Measurements from ENCODE around the gene DRC3.

GRCh38 chr17:17976931-17977570 lies 4.4 kb downstream of the DRC3 start:
- no peak for TF ChIP-seq POLR2A (IDR thresholded peaks at IDR 0.05; ENCODE audit: borderline replicate concordance, extremely low read depth, insufficient read depth, insufficient read length)
- TF ChIP-seq CEBPB (IDR thresholded peaks at IDR 0.05; ENCODE audit: low read depth): no peak
- TF ChIP-seq ZFX (IDR thresholded peaks at IDR 0.05): no peak
- no peak for TF ChIP-seq POLR2AphosphoS5 (IDR thresholded peaks at IDR 0.05; ENCODE audit: low read depth, low read length)
- TF ChIP-seq, protein P1, sequence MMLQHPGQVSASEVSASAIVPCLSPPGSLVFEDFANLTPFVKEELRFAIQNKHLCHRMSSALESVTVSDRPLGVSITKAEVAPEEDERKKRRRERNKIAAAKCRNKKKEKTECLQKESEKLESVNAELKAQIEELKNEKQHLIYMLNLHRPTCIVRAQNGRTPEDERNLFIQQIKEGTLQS (IDR thresholded peaks at IDR 0.05): no peak
- TF ChIP-seq RAD21 (IDR thresholded peaks at IDR 0.05; ENCODE audit: low read depth): no peak
- TF ChIP-seq, protein P2, sequence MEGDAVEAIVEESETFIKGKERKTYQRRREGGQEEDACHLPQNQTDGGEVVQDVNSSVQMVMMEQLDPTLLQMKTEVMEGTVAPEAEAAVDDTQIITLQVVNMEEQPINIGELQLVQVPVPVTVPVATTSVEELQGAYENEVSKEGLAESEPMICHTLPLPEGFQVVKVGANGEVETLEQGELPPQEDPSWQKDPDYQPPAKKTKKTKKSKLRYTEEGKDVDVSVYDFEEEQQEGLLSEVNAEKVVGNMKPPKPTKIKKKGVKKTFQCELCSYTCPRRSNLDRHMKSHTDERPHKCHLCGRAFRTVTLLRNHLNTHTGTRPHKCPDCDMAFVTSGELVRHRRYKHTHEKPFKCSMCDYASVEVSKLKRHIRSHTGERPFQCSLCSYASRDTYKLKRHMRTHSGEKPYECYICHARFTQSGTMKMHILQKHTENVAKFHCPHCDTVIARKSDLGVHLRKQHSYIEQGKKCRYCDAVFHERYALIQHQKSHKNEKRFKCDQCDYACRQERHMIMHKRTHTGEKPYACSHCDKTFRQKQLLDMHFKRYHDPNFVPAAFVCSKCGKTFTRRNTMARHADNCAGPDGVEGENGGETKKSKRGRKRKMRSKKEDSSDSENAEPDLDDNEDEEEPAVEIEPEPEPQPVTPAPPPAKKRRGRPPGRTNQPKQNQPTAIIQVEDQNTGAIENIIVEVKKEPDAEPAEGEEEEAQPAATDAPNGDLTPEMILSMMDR (IDR thresholded peaks at IDR 0.05 in 2 of 3, conservative IDR thresholded peaks at IDR 0.05 in 1 of 3; ENCODE audit: borderline replicate concordance in 1 of 3, insufficient read depth in 1 of 3, low read depth in 2 of 3, low read length in 2 of 3): no peak
- TF ChIP-seq EZH2 (IDR thresholded peaks at IDR 0.05): no peak
- TF ChIP-seq, protein P3, sequence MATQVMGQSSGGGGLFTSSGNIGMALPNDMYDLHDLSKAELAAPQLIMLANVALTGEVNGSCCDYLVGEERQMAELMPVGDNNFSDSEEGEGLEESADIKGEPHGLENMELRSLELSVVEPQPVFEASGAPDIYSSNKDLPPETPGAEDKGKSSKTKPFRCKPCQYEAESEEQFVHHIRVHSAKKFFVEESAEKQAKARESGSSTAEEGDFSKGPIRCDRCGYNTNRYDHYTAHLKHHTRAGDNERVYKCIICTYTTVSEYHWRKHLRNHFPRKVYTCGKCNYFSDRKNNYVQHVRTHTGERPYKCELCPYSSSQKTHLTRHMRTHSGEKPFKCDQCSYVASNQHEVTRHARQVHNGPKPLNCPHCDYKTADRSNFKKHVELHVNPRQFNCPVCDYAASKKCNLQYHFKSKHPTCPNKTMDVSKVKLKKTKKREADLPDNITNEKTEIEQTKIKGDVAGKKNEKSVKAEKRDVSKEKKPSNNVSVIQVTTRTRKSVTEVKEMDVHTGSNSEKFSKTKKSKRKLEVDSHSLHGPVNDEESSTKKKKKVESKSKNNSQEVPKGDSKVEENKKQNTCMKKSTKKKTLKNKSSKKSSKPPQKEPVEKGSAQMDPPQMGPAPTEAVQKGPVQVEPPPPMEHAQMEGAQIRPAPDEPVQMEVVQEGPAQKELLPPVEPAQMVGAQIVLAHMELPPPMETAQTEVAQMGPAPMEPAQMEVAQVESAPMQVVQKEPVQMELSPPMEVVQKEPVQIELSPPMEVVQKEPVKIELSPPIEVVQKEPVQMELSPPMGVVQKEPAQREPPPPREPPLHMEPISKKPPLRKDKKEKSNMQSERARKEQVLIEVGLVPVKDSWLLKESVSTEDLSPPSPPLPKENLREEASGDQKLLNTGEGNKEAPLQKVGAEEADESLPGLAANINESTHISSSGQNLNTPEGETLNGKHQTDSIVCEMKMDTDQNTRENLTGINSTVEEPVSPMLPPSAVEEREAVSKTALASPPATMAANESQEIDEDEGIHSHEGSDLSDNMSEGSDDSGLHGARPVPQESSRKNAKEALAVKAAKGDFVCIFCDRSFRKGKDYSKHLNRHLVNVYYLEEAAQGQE (IDR thresholded peaks at IDR 0.05; ENCODE audit: low read depth): no peak

Data from HCT116 (cell line).